NCI-H1436 (cell line): Measurements from ENCODE around the gene SPAG9.

Source experiments
- DNase-seq: peaks from one replicate; lab custom pipeline; 2025; lab: John Stamatoyannopoulos, UW

Gene SPAG9

GRCh38 chr17:50986989-50987660 is 133.5 kb downstream of the SPAG9 start:
- no peak for DNase-seq

GRCh38 chr17:50981279-50981678 is 139.4 kb downstream of the SPAG9 start:
- no peak for DNase-seq

GRCh38 chr17:50979524-50979927 is 141.1 kb downstream of the SPAG9 start:
- no peak for DNase-seq

GRCh38 chr17:50977487-50978159 is 143.0 kb downstream of the SPAG9 start:
- DNase-seq: no peak

- no peak for DNase-seq
Observed at GRCh38 chr17:50976951-50977472, 143.7 kb downstream of the SPAG9 start.

- no peak for DNase-seq
Observed at GRCh38 chr17:50973557-50974494, 146.8 kb downstream of the SPAG9 start.

- DNase-seq: no peak
Observed at GRCh38 chr17:50972577-50972976, 148.1 kb downstream of the SPAG9 start.

GRCh38 chr17:50967795-50968194 is 152.9 kb downstream of the SPAG9 start:
- no peak for DNase-seq

GRCh38 chr17:50966163-50966666 is 154.5 kb downstream of the SPAG9 start:
- no peak for DNase-seq

GRCh38 chr17:50963139-50963538 is 157.5 kb downstream of the SPAG9 start:
- DNase-seq: no peak

- no peak for DNase-seq
Observed at GRCh38 chr17:50961282-50962220, 159.1 kb downstream of the SPAG9 start.

- no peak for DNase-seq
Observed at GRCh38 chr17:50959341-50959740, 161.3 kb downstream of the SPAG9 start.

GRCh38 chr17:50957600-50958575 is 162.8 kb downstream of the SPAG9 start:
- no peak for DNase-seq

- DNase-seq: peak; percentile 81
Observed at GRCh38 chr17:50956750-50957523, 163.7 kb downstream of the SPAG9 start.

GRCh38 chr17:50956409-50956749 is 164.3 kb downstream of the SPAG9 start:
- no peak for DNase-seq

GRCh38 chr17:50955667-50956120 is 165.0 kb downstream of the SPAG9 start:
- DNase-seq: no peak

- DNase-seq: no peak
Observed at GRCh38 chr17:50955160-50955559, 165.5 kb downstream of the SPAG9 start.

- DNase-seq: no peak
Observed at GRCh38 chr17:50954641-50955121, 166.0 kb downstream of the SPAG9 start.
